ENCODE data around the gene EIF4B.

EIF4B gene

DNA sequence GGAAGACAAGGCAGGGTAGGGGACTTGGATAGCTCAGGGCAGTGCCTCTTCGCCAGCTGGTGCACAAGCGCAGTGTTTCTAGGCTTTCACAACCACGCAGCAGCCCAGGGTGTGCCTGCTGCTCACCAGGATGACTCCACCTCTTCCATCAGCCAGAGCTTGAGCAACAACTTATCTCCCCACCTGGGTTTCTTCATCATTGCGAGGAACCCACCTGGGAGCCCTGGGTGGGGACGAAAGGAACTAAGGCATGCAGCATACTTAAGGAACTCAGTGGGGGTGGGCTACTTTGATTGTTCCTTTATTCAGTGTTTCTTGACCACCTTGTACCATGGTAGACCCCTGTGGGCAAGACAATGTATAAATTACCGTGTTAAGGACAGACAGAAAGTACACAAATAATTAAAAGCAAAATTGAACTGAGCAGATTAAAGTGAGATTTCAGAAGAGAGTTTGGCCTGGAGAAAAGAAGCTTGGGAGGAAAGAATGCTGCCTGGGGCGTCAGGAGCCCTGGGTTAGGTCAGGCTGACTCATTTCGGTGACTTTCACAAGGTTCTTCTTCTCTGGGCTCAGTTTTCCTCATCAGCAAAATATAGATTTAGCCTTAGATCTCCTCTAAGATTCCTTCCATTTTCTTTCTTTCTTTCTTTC, 34.5 kb upstream of the EIF4B start:
- no peak for TF ChIP-seq ZFX (IDR thresholded peaks at IDR 0.05; ENCODE audit: borderline replicate concordance)
- TF ChIP-seq CTCF (IDR thresholded peaks at IDR 0.05) = no peak
- no peak overlapping the region for H3K27ac ChIP-seq

DNA sequence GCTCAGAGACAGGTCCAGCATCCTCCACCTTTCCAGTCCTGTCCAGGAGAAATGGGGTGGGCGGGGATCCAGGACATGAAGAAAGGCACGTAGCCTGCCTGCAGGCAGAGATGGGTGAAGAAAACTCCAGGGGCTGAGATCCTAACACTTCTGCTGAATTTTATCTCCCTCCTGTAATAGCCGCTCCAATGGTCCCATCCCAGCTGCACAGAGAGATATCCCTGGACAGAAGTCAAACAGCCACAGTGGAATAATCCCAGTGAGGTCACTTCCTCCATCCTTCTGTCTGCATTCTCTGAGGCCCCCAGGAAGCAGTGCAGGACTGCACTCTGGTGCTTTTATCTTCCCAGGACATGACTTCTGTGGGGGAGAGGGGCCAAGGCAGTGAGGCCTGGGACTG, 31.1 kb upstream of the EIF4B start:
- H3K27ac ChIP-seq = peak overlapping the region; percentile 47
- TF ChIP-seq CTCF (IDR thresholded peaks at IDR 0.05) (no peak), ZFX (IDR thresholded peaks at IDR 0.05; ENCODE audit: borderline replicate concordance) (no peak)

DNA sequence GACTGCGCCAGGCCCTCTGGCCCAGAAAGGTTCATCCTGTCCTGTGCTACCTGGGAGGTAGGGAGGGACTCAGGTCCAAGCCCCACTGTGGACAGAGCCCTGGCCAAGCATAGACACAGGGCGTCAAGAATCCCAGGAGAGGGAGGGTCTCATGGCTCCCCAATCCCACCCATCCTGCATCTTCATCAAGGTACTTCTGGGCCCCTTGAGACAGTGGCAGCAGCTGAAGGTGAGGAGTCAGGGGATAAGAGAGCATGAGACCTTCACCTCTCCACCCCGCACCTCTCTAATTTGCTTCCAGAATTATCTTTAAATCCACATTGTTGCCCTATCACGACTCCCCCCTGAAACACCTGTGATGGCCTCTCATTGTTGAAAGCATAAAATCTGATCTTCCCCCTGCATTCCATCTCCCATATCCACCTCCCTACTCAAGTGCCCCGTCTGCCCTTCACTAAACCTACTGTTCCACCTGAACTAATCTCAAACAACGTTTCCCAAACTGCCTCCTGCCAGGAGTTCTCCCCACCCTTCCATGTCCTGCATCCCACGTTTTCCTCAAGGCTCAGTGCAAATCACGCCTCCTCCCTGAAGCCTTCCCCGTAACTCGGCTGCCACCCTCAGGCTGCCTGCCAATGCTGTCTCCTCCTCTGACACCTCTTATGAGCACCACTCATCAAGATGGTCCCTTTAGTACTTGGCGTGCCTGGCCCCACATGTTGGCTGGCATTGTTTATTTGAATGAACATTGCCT, 30.3 kb upstream of the EIF4B start:
- TF ChIP-seq ZFX (IDR thresholded peaks at IDR 0.05; ENCODE audit: borderline replicate concordance) (no peak), CTCF (IDR thresholded peaks at IDR 0.05) (peak; percentile 31; the same call in 1 of the 2 replicates)
- no peak overlapping the region for H3K27ac ChIP-seq

GRCh38 chr12:52976574-52977071, 29.6 kb upstream of the EIF4B start:
- no peak overlapping the region for H3K27ac ChIP-seq
- no peak; the same call in 1 of the 2 replicates for TF ChIP-seq CTCF (IDR thresholded peaks at IDR 0.05)
- TF ChIP-seq ZFX (IDR thresholded peaks at IDR 0.05; ENCODE audit: borderline replicate concordance) = no peak

DNA sequence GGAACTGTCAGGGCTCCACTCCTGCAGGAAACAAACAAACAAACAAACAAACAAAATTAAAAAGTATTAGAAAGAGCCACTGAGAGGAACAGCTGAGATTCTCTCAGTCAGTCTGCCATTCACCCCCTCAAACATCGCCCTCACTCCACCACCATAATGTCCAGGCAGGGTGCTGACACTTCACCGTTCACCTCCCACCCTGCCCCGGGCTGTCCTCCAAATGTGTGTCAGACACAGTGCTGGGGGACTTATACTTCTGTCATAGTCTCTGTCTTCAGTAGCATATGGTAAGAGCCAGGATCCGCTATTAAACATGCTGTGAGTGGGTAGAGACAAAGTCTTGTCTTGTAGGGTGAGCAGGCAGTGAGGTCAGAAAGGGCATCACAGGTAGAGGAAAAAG, 29.1 kb upstream of the EIF4B start:
- H3K27ac ChIP-seq = no peak overlapping the region

DNA sequence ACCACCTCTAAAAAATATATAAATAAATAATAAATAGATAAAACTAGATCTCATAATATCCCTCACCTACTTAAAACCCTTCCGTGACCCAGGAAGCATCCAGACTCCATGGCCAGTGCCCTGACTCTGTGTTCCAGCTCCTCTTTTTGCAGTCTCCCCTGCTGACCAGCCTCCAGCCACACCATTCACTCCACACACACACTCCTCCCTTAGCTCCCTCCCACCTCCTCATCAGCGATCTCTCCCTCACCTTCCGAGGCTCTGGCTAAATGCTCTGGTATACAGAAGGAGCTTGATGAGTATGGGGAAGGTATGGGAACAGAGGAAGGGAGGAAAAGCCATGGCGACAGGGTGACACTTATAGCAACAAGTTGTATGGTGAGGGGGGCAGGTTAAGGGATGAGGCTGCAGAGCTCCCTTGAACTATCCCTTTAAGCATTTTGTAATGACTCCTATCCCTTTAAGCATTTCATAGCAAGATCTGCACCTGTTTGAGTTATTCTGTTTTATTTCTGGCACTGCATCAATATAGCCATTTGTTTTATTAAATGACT, 26.1 kb upstream of the EIF4B start:
- no peak overlapping the region for H3K27ac ChIP-seq
- no peak for TF ChIP-seq ZFX (IDR thresholded peaks at IDR 0.05; ENCODE audit: borderline replicate concordance)
- TF ChIP-seq CTCF (IDR thresholded peaks at IDR 0.05) = no peak

More for the DNA sequence above, 29.1 kb upstream of the EIF4B start:
- TF ChIP-seq ZFX (IDR thresholded peaks at IDR 0.05; ENCODE audit: borderline replicate concordance) = no peak
- TF ChIP-seq CTCF (IDR thresholded peaks at IDR 0.05) = no peak

Measured in 22Rv1 (cell line).